Uterus (tissue), 2 donors: ENCODE measurements around the gene ZC2HC1B.

Experiments used
- POLR2A ChIP-seq, 2 donors: fragments of 450-650 bp; IDR thresholded peaks; one replicate each; pipeline ENCODE4 v1.6.1; 2016; ENCODE audit warnings: antibody characterized with exemption in 2 of 2, mild to moderate bottlenecking in 1 of 2, moderate library complexity in 1 of 2
- TF ChIP-seq, protein P1 (sequence below), 4 experiments: fragments of 200-600 bp in 2 of 4; fragments of 450-650 bp in 2 of 4; sonication (generic) in 2 of 4; IDR thresholded peaks; one replicate each; pipeline ENCODE4 v1.5.1; 2016 to 2019; ENCODE audit warnings: antibody characterized with exemption in 4 of 4, mild to moderate bottlenecking in 2 of 4, moderate library complexity in 1 of 4

DNA sequence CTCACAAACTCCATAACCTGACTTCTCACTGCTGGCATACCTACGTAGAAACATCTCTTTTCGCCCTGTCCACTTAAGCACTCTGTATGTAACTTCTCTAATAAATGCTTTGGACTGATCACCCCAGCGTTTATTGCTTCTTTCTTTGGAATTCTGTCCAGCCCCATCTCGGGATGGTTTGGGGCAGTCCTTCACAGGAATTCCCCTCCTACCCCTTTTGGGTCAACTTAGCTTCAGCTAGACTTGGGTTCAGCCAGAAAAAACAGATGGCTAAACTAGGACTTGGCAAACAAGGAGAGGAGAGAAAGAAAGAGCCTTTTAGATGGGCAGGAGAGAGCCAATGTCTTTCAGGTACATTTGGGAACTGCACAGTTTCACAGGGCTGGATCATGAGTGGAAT is 25.1 kb upstream of the ZC2HC1B start:
- no peak for TF ChIP-seq POLR2A (IDR thresholded peaks at IDR 0.05)
- TF ChIP-seq, protein P1, sequence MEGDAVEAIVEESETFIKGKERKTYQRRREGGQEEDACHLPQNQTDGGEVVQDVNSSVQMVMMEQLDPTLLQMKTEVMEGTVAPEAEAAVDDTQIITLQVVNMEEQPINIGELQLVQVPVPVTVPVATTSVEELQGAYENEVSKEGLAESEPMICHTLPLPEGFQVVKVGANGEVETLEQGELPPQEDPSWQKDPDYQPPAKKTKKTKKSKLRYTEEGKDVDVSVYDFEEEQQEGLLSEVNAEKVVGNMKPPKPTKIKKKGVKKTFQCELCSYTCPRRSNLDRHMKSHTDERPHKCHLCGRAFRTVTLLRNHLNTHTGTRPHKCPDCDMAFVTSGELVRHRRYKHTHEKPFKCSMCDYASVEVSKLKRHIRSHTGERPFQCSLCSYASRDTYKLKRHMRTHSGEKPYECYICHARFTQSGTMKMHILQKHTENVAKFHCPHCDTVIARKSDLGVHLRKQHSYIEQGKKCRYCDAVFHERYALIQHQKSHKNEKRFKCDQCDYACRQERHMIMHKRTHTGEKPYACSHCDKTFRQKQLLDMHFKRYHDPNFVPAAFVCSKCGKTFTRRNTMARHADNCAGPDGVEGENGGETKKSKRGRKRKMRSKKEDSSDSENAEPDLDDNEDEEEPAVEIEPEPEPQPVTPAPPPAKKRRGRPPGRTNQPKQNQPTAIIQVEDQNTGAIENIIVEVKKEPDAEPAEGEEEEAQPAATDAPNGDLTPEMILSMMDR (IDR thresholded peaks at IDR 0.05) = no peak
